ENCODE measurements around the gene SVIL.
"Not testable (repeated sequence)": the region's sequence is repeated elsewhere in the genome, so short reads cannot be mapped to it uniquely, and the experiment has no call there.

The SVIL gene

GRCh38 chr10:29487032-29487883 is 147.5 kb downstream of the SVIL start:
- DNase-seq (ENCODE audit: low spot score): not testable (repeated sequence)

GRCh38 chr10:29486433-29486832 is 148.3 kb downstream of the SVIL start:
- DNase-seq (ENCODE audit: low spot score): no peak

DNA sequence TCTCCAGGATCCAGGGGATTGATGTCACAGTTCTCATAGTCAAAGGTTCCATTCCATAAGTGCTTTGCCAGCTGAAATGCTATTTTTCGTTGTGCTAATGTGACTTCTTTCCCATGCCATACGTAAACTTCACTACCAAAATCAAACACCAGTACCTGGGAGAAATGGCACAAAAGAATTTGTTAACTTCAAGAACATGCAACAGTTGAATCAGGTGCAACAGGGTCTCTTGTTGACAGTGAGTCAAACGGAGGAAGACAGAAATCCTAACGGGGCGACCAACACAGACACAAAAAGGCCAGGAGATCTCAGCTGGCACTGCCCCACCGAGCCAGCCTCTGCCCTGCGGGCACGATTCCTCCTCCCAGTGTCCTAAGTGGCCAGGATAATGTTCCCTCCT is 150.1 kb downstream of the SVIL start:
- DNase-seq (ENCODE audit: low spot score): not testable (repeated sequence)

GRCh38 chr10:29482591-29483431 is 152.0 kb downstream of the SVIL start:
- DNase-seq (ENCODE audit: low spot score): no peak

DNA sequence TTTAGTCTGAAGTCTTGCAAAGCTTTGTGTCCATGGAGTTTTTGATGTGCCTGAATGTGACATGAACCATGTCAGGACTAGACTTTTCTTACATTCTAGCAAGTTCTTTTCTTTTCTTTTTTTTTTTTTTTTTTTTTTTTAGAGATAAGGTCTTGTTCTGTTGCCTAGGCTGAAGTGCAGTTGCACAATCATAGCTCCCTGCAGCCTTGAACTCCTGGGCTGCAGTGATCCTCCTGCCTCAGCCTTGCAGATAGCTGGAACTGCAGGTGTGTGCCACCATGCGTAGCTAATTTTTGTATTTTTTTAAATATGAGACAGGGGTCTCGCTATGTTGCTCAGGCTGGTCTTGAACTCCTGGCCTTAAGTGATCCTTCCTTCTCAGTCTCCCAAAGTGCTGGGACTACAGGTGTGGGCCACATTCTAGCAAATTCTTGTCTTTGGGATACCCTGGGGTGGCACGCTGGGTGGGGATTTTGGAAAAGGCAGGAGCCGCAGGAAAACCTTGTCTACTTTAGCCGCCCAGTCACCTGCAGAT is 152.8 kb downstream of the SVIL start:
- no peak for DNase-seq (ENCODE audit: low spot score)

- no peak for DNase-seq (ENCODE audit: low spot score)
Observed at GRCh38 chr10:29479981-29480954, 154.5 kb downstream of the SVIL start.

GRCh38 chr10:29479081-29479925 is 155.5 kb downstream of the SVIL start:
- DNase-seq (ENCODE audit: low spot score): no peak

DNA sequence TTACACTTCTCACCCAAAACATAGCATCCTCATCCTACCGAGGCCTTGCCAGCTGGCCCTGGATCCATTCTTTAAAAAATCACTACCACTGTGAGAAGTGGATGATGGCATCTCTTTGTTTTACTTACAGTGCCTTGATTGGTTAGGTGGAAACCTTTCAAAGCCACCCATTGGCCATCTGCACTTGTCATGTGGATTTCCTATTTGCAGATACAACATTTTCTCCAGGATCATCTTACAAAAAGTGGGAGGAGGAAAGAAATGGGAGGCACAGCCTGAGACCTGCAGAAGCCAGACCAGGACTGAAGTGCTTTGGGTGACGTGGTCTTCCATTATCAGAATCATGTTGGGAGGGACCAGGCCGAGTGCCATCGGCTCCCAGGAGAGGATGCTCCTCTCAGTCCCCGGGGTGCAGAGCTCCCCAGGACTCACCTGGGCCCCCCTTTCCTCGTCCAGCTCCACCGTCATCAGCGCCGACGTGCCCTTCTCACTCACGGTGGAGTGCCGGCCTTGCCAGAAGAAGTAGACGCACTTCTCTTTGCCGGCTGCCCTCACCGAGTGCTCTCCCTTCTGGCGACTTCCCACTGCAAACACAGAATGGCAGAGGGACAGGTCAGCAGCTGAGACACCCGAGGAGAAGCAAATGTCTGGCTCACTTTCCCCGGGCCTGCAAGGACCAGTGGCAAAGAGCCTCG is 161.2 kb downstream of the SVIL start:
- no peak for DNase-seq (ENCODE audit: low spot score)

DNA sequence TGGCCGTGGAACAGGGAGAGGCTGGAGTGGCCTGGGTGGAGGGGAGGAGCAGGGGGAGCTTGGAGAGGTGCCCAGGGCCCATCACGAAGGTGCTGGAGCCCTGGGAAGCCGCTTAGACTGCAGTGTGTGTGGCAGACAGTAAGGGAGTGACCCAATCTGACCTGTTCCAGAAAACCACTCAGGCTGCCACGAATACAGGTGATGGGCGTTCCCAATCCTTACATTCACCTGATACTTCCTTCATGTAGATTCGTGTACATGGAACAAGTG is 161.7 kb downstream of the SVIL start:
- DNase-seq (ENCODE audit: low spot score): no peak

GRCh38 chr10:29472301-29473086 is 162.3 kb downstream of the SVIL start:
- DNase-seq (ENCODE audit: low spot score): no peak

- DNase-seq (ENCODE audit: low spot score): no peak
Observed at GRCh38 chr10:29471544-29471859, 163.3 kb downstream of the SVIL start.

- no peak for DNase-seq (ENCODE audit: low spot score)
Observed at GRCh38 chr10:29470843-29471543, 163.8 kb downstream of the SVIL start.

DNA sequence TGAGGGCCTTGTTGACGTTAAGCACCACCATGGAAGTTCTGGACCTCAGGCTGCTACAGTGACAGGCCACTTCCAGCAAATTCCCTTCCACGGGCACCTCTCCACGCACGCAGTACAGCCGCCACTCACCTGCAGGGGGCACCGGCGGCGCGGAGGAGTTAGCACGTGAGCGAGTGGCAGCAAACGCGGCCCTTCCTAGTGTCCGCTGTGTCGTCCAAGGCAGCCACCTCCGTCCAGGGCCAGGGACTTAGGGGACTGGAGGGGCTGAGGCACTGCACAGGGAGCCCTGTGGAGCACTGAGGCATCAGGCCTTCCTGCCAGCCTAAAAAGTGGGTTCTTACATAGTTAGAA is 164.4 kb downstream of the SVIL start:
- no peak for DNase-seq (ENCODE audit: low spot score)

- DNase-seq (ENCODE audit: low spot score): no peak
Observed at GRCh38 chr10:29469481-29470354, 165.1 kb downstream of the SVIL start.

DNA sequence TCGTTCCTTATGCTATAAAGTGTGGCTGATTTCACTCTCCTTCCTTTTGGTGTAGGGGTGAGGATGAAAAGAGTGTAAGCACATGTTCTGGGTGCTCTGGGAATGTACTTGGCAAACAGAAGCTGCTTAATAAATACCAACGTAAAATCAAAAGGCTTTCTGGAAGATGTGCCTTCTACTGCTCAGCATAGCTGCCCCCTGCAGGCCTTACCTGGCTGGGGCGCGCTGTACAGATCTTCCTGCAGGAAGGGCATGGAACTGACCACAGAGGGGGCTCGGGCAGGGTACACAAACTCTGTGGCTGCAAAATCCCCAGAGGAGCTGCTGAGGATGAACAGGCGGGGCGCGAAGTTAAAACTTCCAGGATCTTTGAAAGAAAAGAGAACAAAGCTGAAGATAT is 169.4 kb downstream of the SVIL start:
- DNase-seq (ENCODE audit: low spot score): no peak

- DNase-seq (ENCODE audit: low spot score): not testable (repeated sequence)
Observed at GRCh38 chr10:29464671-29465171, 170.1 kb downstream of the SVIL start.

DNA sequence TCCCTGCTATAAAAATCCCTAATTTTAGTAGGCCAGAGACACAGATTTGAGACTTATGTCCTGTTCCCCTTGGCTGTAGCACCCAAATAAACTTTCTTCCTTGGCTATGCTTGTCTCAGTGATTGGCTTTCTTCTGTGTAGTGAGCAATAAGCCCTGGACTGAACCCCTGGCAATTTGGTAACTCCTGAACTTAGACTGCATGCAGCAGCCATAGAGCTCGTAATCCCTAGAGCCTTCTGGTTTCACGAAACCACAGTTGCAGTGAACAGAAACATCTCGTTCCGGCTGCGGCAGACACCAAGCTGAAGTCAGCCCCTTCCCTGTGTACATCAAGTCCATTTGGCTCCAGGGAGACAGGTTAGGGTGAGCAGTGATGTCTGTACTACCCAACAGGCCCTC is 173.7 kb downstream of the SVIL start:
- DNase-seq (ENCODE audit: low spot score): no peak

DNA sequence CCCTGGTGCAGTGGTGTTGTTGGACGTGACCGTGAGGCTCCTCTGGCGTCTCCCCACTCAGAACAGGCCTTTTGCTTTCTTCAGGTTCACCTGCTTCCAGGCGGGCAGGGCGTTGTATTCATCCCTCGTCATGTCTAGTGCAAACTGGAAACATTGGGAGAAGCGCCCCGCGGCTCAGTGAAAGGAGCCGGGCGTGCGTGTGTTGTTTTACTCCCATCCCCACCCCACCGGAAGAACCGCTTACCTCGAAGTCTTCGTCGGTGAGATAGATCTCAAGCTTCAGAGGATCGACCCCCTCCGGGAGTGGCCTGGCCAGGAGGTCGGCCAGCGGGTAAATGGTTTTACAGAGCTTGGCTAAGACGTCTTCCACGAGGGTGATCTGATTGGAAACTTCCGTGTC is 176.6 kb downstream of the SVIL start:
- not testable (repeated sequence) for DNase-seq (ENCODE audit: low spot score)

Data from pons (tissue), 1 donor.